ENCODE measurements around the gene MYO5B.

GRCh38 chr18:49973592-49973991, 221.4 kb downstream of the MYO5B start:
- TF ChIP-seq, protein P1, sequence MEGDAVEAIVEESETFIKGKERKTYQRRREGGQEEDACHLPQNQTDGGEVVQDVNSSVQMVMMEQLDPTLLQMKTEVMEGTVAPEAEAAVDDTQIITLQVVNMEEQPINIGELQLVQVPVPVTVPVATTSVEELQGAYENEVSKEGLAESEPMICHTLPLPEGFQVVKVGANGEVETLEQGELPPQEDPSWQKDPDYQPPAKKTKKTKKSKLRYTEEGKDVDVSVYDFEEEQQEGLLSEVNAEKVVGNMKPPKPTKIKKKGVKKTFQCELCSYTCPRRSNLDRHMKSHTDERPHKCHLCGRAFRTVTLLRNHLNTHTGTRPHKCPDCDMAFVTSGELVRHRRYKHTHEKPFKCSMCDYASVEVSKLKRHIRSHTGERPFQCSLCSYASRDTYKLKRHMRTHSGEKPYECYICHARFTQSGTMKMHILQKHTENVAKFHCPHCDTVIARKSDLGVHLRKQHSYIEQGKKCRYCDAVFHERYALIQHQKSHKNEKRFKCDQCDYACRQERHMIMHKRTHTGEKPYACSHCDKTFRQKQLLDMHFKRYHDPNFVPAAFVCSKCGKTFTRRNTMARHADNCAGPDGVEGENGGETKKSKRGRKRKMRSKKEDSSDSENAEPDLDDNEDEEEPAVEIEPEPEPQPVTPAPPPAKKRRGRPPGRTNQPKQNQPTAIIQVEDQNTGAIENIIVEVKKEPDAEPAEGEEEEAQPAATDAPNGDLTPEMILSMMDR (IDR thresholded peaks at IDR 0.05): no peak
- no peak for TF ChIP-seq POLR2A (IDR thresholded peaks at IDR 0.05)

Data from thyroid gland (tissue), 4 donors.